GM12878 (cell line): ENCODE data around the gene CHST15. TPM values are rescaled to one million over a fixed set of nuclear protein-coding genes. Genes with fewer than 3 reads are reported as not detected.

ENCODE experiments used
- ATAC-seq: fragments of 200-7000 bp; cut with Tn5 transposase; 3 replicates; pipeline ENCODE4 v1.9.1; 2020; ENCODE audit warnings: mild to moderate bottlenecking, moderate library complexity
- BruUV-seq: library from RNA; stranded (reverse); fragments of 400-500 nt; replicated peaks from 2 replicates; lab custom pipeline; 2021; lab: Mats Ljungman, UMichigan
- CTCF ChIA-PET: fragments of 300-600 bp; sonication (Branson Sonifier 250); formaldehyde crosslinking; extraction: SDS; loops from one replicate; lab custom pipeline; 2021; ENCODE audit warnings: inconsistent platforms; lab: Yijun Ruan, JAX
- POLR2A ChIA-PET: fragments of 350-600 bp; formaldehyde crosslinking; extraction: SDS; loops from one replicate; lab custom pipeline; 2021; ENCODE audit warnings: inconsistent platforms; lab: Charles Lee
- RAD21 ChIA-PET: fragments of 300-600 bp; sonication (Branson Sonifier 250); formaldehyde crosslinking; loops from one replicate; lab custom pipeline; 2023; ENCODE audit warnings: antibody characterized with exemption; ENCODE audit not compliant: unreplicated experiment; lab: Charles Lee
- SMC1A ChIA-PET: fragments of 300-600 bp; sonication (Branson Sonifier 250); formaldehyde crosslinking; loops from one replicate; lab custom pipeline; 2023; ENCODE audit not compliant: unreplicated experiment, uncharacterized antibody; lab: Charles Lee
- DNase-seq: peaks from one replicate; pipeline ENCODE4 v3.0.0-alpha.2; 2011; ENCODE audit warnings: low read depth, low spot score
- FAIRE-seq: peaks from 3 replicates; lab custom pipeline; 2011; peaks lifted over from hg19 to GRCh38; lab: Jason Lieb, UNC
- H2AFZ ChIP-seq: 2 replicates; pipeline ENCODE4 v1.6.0; 2011; ENCODE audit warnings: low read depth, low read length, control low read depth; ENCODE audit not compliant: control insufficient read depth
- H3K27ac ChIP-seq: 2 replicates; pipeline ENCODE4 v1.5.1; 2011; ENCODE audit warnings: control low read depth; ENCODE audit not compliant: control insufficient read depth, insufficient read depth
- H3K27me3 ChIP-seq, 2 experiments: replicated peaks in 1 of 2; 2 replicates each; pipeline versions ENCODE4 v1.6.0 to v1.6.1; 2011; ENCODE audit warnings: low read length in 1 of 2; ENCODE audit not compliant: control insufficient read depth in 2 of 2, insufficient read depth in 2 of 2
- H3K36me3 ChIP-seq, 2 experiments: 2 replicates each; pipeline ENCODE4 v1.5.1; 2011; ENCODE audit warnings: low read length in 1 of 2; ENCODE audit not compliant: control insufficient read depth in 2 of 2, insufficient read depth in 2 of 2
- H3K4me1 ChIP-seq: 2 replicates; pipeline ENCODE4 v1.6.1; 2011; ENCODE audit warnings: mild to moderate bottlenecking, low read length, moderate library complexity, mixed read lengths; ENCODE audit not compliant: control insufficient read depth, insufficient read depth
- H3K4me2 ChIP-seq: 2 replicates; pipeline ENCODE4 v1.6.0; 2011; ENCODE audit warnings: control low read depth; ENCODE audit not compliant: control insufficient read depth, insufficient read depth
- H3K4me3 ChIP-seq: fragments of 200-600 bp; sonication (generic); 2 replicates; pipeline ENCODE4 v1.5.1; 2016
- H3K79me2 ChIP-seq: 2 replicates; pipeline ENCODE4 v1.6.0; 2011; ENCODE audit warnings: low read length; ENCODE audit not compliant: control insufficient read depth, insufficient read depth
- H3K9ac ChIP-seq: 2 replicates; pipeline ENCODE4 v1.8.0; 2011; ENCODE audit warnings: low read length, control low read depth, mixed read lengths; ENCODE audit not compliant: control insufficient read depth, insufficient read depth
- H3K9me3 ChIP-seq: replicated peaks from 3 replicates; pipeline ENCODE4 v1.5.1; 2011; ENCODE audit warnings: mild to moderate bottlenecking, low read length; ENCODE audit not compliant: control insufficient read depth, insufficient read depth
- H4K20me1 ChIP-seq: 2 replicates; pipeline ENCODE4 v1.6.0; 2011; ENCODE audit not compliant: control insufficient read depth, insufficient read depth
- CEBPZ ChIP-seq: fragments of 150-350 bp; IDR thresholded peaks from 2 replicates; pipeline ENCODE4 v1.6.1; 2016; ENCODE audit warnings: low read depth, low read length
- FOXM1 ChIP-seq: IDR thresholded peaks from 2 replicates; pipeline ENCODE4 v1.6.1; 2012; ENCODE audit warnings: low read depth, mild to moderate bottlenecking, inconsistent platforms, low read length, moderate library complexity
- HSF1 ChIP-seq: fragments of 150-350 bp; IDR thresholded peaks from 2 replicates; pipeline ENCODE4 v1.6.1; 2014; ENCODE audit warnings: mild to moderate bottlenecking, low read depth, low read length
- NR2F1 ChIP-seq: fragments of 450-650 bp; conservative IDR thresholded peaks from 2 replicates; pipeline ENCODE4 v1.6.1; 2017; ENCODE audit warnings: mild to moderate bottlenecking
- NRF1 ChIP-seq: conservative IDR thresholded peaks from 2 replicates; pipeline ENCODE4 v1.6.1; 2011; ENCODE audit warnings: mild to moderate bottlenecking, low read depth, low read length, improper control_type of control experiment
- RELB ChIP-seq: fragments of 450-650 bp; IDR thresholded peaks from 2 replicates; pipeline ENCODE4 v1.6.1; 2017; ENCODE audit warnings: low read depth, mild to moderate bottlenecking, moderate library complexity
- TARDBP ChIP-seq: IDR thresholded peaks from 2 replicates; pipeline ENCODE4 v1.6.1; 2016; ENCODE audit warnings: borderline replicate concordance
- ZSCAN29 ChIP-seq: fragments of 450-650 bp; IDR thresholded peaks from 2 replicates; pipeline ENCODE4 v1.6.1; 2017; ENCODE audit warnings: mild to moderate bottlenecking, moderate library complexity
- WGBS: methylation state at CpG from one replicate; pipeline ENCODE4 v1.1.6; 2016; ENCODE audit warnings: low lambda C conversion rate; ENCODE audit not compliant: insufficient replicate concordance, insufficient coverage; ENCODE audit errors: missing lambda C conversion rate; 5-methylcytosine and 5-hydroxymethylcytosine counted together
- in situ Hi-C: fragments of 300-500 bp; cut with MboI; formaldehyde crosslinking; loops from 9 replicates; pipeline ENCODE4 v1.14.3; 2018; ENCODE audit warnings: mixed read lengths
- intact Hi-C: fragments of 100-400 bp; cut with micrococcal nuclease; formaldehyde crosslinking; loops from one replicate; pipeline ENCODE4 v1.14.2; 2022; ENCODE audit not compliant: unreplicated experiment
- polyA plus RNA-seq, 11 experiments: library from polyadenylated mRNA; depleted of rRNA in 4 of 11; unstranded in 6 of 11; stranded (reverse) in 5 of 11; fragments of >200 nt; fragmentation: Nextera tagmentation in 4 of 11; fragmentation: Illumina TruSeq in 1 of 11; extraction: Ambion mirVana in 4 of 11; extraction: Trizol in 1 of 11; gene quantifications; 1 replicate in 1 of 11; 2 replicates in 10 of 11; pipeline versions ENCODE4 v1.2.1 to v1.2.3, GENCODE V29; 2011 to 2016; ENCODE audit warnings: inconsistent platforms in 2 of 11, missing spikeins in 2 of 11, low read depth in 1 of 11
- total RNA-seq, 4 experiments: library from RNA; depleted of rRNA in 3 of 4; stranded (reverse); fragments of >200 nt in 3 of 4; fragmentation: Illumina TruSeq in 1 of 4; extraction: Trizol in 1 of 4; gene quantifications; 2 replicates each; pipeline versions ENCODE4 v1.2.1 to v1.2.3, GENCODE V29; 2013 to 2021

Gene CHST15
- total and polyA plus RNA-seq, 10 of the 15 experiments (the other 5 are each of a cell fraction or from before 2014, with no cell fraction given), result 0.02 to 0.53 (median 0.05) TPM; not detected in 1

- WGBS, result 31% methylated on average over 15 of the region's 15 CpGs
- intact Hi-C loops, result loop anchor here (5.0 to 10.0 kb wide), 5 partner anchors 82 to 745 kb away; partner anchors contain the start of gene FAM53B
- Histone ChIP-seq H3K27me3 (peaks cover 0 to 1% of the 10 kb centered on the region in 2 experiments; a peak in 2 of 4 replicates), H3K36me3 (no peaks in the 10 kb centered on the region), H3K4me2 (no peak overlapping the region), H3K4me3 (no peak overlapping the region), H3K79me2 (no peaks in the 10 kb centered on the region), H3K9me3 (no peaks in the 10 kb centered on the region; the same call in 2 of the 3 replicates), H3K27ac (no peak overlapping the region), H3K9ac (no peak overlapping the region), H3K4me1 (peaks cover 3% of the 10 kb centered on the region; the same call in 1 of the 2 replicates), H4K20me1 (no peaks in the 10 kb centered on the region), H2AFZ (no peak overlapping the region)
- ChIA-PET CTCF (no interaction called here), POLR2A (no interaction called here), RAD21 (interaction anchor here (0.7 kb wide), 1 partner anchor 388 kb away, joined by 3 read pairs; no protein-coding TSS in a partner anchor), SMC1A (no interaction called here)
- no peak for DNase-seq
- BruUV-seq, result no TSS peak
- in situ Hi-C loops, result loop anchor here (5.0 kb wide), 1 partner anchor 387 kb away; no protein-coding TSS in a partner anchor
- no peak for ATAC-seq
- no peak for FAIRE-seq
- peak; percentile 47; the same call in 1 of the 2 replicates for TF ChIP-seq NR2F1
- no peak for TF ChIP-seq FOXM1
- TF ChIP-seq, all 136 proteins: peak for 1
Measured at GRCh38 chr10:123999956-124000615, 93.3 kb downstream of the CHST15 start.

GRCh38 chr10:123999261-123999660 is 94.1 kb downstream of the CHST15 start:
- DNase-seq (no peak), ATAC-seq (no peak), FAIRE-seq (no peak)
- Histone ChIP-seq H3K9me3 (no peaks in the 10 kb centered on the region; the same call in 2 of the 3 replicates), H3K9ac (no peak overlapping the region), H2AFZ (no peak overlapping the region), H3K27ac (no peak overlapping the region), H3K4me1 (peaks cover 3% of the 10 kb centered on the region; the same call in 1 of the 2 replicates), H3K4me3 (no peak overlapping the region), H3K79me2 (no peaks in the 10 kb centered on the region), H3K27me3 (peaks cover 0 to 1% of the 10 kb centered on the region in 2 experiments; a peak in 2 of 4 replicates), H3K36me3 (no peaks in the 10 kb centered on the region), H4K20me1 (0 out of 2 replicates have a peak, but pooled peaks cover 1% of the 10 kb centered on the region), H3K4me2 (no peak overlapping the region)
- in situ Hi-C loops (loop anchor here (5.0 kb wide), 1 partner anchor 388 kb away; no protein-coding TSS in a partner anchor), intact Hi-C loops (loop anchor here (5.0 to 10.0 kb wide), 5 partner anchors 83 to 746 kb away; partner anchors contain the start of gene FAM53B)
- BruUV-seq, result no TSS peak
- POLR2A ChIA-PET, result no interaction called here
- CTCF ChIA-PET, result interaction anchor here (5.5 to 6.0 kb wide), 2 partner anchors 392 to 405 kb away, joined by 52 to 133 read pairs; no protein-coding TSS in a partner anchor
- SMC1A ChIA-PET, result no interaction called here
- WGBS, result 60% methylated on average over 5 of the region's 5 CpGs
- RAD21 ChIA-PET, result no interaction called here
- TF ChIP-seq RELB, result no peak
- no peak for TF ChIP-seq HSF1
- no peak for TF ChIP-seq TARDBP
- no peak for TF ChIP-seq NRF1
- no peak for TF ChIP-seq ZSCAN29
- no peak for TF ChIP-seq CEBPZ
